HEK293 (cell line): ENCODE results near the gene CCDC186.

Source experiments
- MEIS1 ChIP-seq: sonication (generic); formaldehyde crosslinking; IDR thresholded peaks from 2 replicates; pipeline ENCODE4 v1.8.1; 2022; ENCODE audit warnings: missing genetic modification reagents, mild to moderate bottlenecking, borderline replicate concordance
- ZNF114 ChIP-seq: fragments of 450-650 bp; formaldehyde crosslinking; IDR thresholded peaks from 2 replicates; pipeline ENCODE4 v1.5.0; 2017; ENCODE audit warnings: missing biosample characterization, missing genetic modification characterization
- ZNF561 ChIP-seq: fragments of 450-650 bp; IDR thresholded peaks from 2 replicates; pipeline ENCODE4 v1.5.1; 2018; ENCODE audit warnings: missing biosample characterization, missing genetic modification characterization, borderline replicate concordance
- ZNF660 ChIP-seq: fragments of 450-650 bp; IDR thresholded peaks from 2 replicates; pipeline ENCODE4 v1.5.1; 2018; ENCODE audit warnings: missing biosample characterization, mild to moderate bottlenecking, missing genetic modification characterization
- TF ChIP-seq, protein P1 (sequence below): fragments of 450-650 bp; formaldehyde crosslinking; IDR thresholded peaks from 2 replicates; pipeline ENCODE4 v1.5.1; 2016; ENCODE audit warnings: missing biosample characterization, missing genetic modification characterization

DNA sequence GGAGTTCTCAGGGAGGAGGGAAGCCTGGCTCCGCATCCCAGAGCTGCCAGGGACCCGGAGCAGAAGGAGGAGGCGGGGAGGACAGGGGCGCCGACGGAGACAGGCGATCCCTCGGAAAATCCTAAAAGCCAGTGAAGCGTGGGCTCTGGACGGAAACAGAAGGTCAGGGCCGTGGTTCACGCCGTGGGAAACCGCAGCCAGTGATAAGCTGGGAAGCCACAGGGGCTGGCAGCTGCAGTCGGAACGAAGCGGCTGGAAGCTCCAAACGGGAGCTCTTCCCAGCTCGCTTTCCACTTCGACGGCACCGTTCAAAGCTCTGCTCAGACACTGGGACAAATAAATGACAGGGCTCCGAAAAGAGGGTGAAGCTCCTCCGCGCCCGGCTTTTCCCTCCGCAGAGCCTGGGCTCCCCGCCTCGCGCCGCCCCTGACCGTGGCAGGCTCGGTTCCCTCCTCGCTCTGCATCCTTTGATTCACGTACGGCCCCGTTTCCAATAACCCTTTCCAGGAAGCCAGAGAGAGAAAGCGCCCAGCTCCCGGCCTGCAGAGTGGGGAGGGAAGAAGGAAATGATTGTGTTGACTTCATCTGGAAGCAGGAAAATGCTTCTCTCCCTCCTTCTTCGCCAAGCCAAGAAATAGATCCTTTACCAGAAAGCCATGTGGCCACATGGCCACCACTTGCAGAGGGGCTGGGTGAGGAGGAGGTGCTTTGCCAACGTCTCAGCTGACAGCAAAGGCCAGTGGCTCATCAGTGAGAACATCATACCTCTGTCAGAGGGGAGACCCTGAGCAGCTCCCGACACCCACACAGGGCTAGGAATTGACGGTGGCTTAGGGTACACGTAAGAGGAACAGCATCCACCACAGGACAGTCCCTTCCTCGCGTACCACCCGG is 72.9 kb downstream of the CCDC186 start:
- TF ChIP-seq MEIS1 (CRISPR knock-in tag) (no peak), ZNF561 (tag by site-specific recombination) (no peak), ZNF660 (tag by site-specific recombination) (no peak), ZNF114 (no peak)
- TF ChIP-seq, protein P1, sequence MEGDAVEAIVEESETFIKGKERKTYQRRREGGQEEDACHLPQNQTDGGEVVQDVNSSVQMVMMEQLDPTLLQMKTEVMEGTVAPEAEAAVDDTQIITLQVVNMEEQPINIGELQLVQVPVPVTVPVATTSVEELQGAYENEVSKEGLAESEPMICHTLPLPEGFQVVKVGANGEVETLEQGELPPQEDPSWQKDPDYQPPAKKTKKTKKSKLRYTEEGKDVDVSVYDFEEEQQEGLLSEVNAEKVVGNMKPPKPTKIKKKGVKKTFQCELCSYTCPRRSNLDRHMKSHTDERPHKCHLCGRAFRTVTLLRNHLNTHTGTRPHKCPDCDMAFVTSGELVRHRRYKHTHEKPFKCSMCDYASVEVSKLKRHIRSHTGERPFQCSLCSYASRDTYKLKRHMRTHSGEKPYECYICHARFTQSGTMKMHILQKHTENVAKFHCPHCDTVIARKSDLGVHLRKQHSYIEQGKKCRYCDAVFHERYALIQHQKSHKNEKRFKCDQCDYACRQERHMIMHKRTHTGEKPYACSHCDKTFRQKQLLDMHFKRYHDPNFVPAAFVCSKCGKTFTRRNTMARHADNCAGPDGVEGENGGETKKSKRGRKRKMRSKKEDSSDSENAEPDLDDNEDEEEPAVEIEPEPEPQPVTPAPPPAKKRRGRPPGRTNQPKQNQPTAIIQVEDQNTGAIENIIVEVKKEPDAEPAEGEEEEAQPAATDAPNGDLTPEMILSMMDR = no peak
